ENCODE data around the gene HBE1.

GRCh38 chr11:5252192-5252918 is 17.4 kb downstream of the HBE1 start:
- TF ChIP-seq POLR2A (IDR thresholded peaks at IDR 0.05) (no peak), CTCF (IDR thresholded peaks at IDR 0.05) (no peak), EP300 (IDR thresholded peaks at IDR 0.05) (no peak)

All from upper lobe of left lung (tissue), 4 donors.